WTC11 (cell line): ENCODE measurements around the gene DMBX1. TPM values are rescaled to one million over a fixed set of nuclear protein-coding genes. Genes with fewer than 3 reads are reported as not detected.

Experiments
- ATAC-seq: fragments of 200-7000 bp; cut with Tn5 transposase; 2 replicates; pipeline ENCODE4 v1.10.0; 2021; ENCODE audit warnings: mild to moderate bottlenecking, moderate library complexity
- CTCF ChIA-PET: fragments of 300-600 bp; sonication (Branson Sonifier 250); formaldehyde crosslinking; loops from one replicate; lab custom pipeline; 2021; ENCODE audit warnings: antibody characterized with exemption; lab: Charles Lee
- POLR2A ChIA-PET: fragments of 350-600 bp; sonication (Branson Sonifier 250); formaldehyde crosslinking; loops from one replicate; lab custom pipeline; 2021; ENCODE audit warnings: antibody characterized with exemption; lab: Charles Lee
- DNase-seq: peaks from one replicate; pipeline ENCODE4 v3.0.0; 2021; ENCODE audit warnings: low spot score
- H3K27ac Mint-ChIP-seq: 2 replicates; pipeline ENCODE4 v1.8.0; 2021; ENCODE audit warnings: mixed read lengths
- H3K27me3 Mint-ChIP-seq: 2 replicates; pipeline ENCODE4 v1.8.0; 2021; ENCODE audit warnings: low read depth, mild to moderate bottlenecking, moderate library complexity, mixed read lengths
- H3K36me3 Mint-ChIP-seq: 2 replicates; pipeline ENCODE4 v1.8.0; 2021; ENCODE audit warnings: mixed read lengths
- H3K4me1 Mint-ChIP-seq: 2 replicates; pipeline ENCODE4 v1.8.0; 2022; ENCODE audit warnings: mixed read lengths
- H3K4me3 Mint-ChIP-seq: 2 replicates; pipeline ENCODE4 v1.8.0; 2021; ENCODE audit warnings: mild to moderate bottlenecking, moderate library complexity, mixed read lengths
- H3K9me3 Mint-ChIP-seq: 2 replicates; pipeline ENCODE4 v1.8.0; 2021; ENCODE audit warnings: mixed read lengths
- ARID4B ChIP-seq: sonication (generic); formaldehyde crosslinking; IDR thresholded peaks from 2 replicates; pipeline ENCODE4 v1.8.0; 2023; ENCODE audit warnings: missing genetic modification reagents, mild to moderate bottlenecking, borderline replicate concordance
- ATF1 ChIP-seq: sonication (generic); formaldehyde crosslinking; IDR thresholded peaks from 2 replicates; pipeline ENCODE4 v1.8.1; 2023; ENCODE audit warnings: mild to moderate bottlenecking, moderate library complexity, missing genetic modification reagents
- CTCF ChIP-seq: fragments of 200-600 bp; IDR thresholded peaks from 2 replicates; pipeline ENCODE4 v1.8.0; 2022; ENCODE audit warnings: antibody characterized with exemption
- ELF4 ChIP-seq: sonication (generic); formaldehyde crosslinking; IDR thresholded peaks from 2 replicates; pipeline ENCODE4 v1.8.1; 2022; ENCODE audit warnings: low read depth, mild to moderate bottlenecking, moderate library complexity, missing genetic modification reagents
- ERG ChIP-seq: fragments of 250-450 bp; sonication (Bioruptor Pico); IDR thresholded peaks from 2 replicates; pipeline ENCODE4 v1.8.0; 2021; ENCODE audit warnings: mild to moderate bottlenecking
- ESRRA ChIP-seq: sonication (generic); formaldehyde crosslinking; IDR thresholded peaks from 2 replicates; pipeline ENCODE4 v1.8.1; 2022; ENCODE audit warnings: mild to moderate bottlenecking, missing genetic modification reagents, borderline replicate concordance
- FOXJ3 ChIP-seq: sonication (generic); formaldehyde crosslinking; IDR thresholded peaks from 2 replicates; pipeline ENCODE4 v1.9.0; 2021; ENCODE audit warnings: missing genetic modification reagents, mild to moderate bottlenecking, borderline replicate concordance
- GABPB1 ChIP-seq: sonication (generic); formaldehyde crosslinking; IDR thresholded peaks from 2 replicates; pipeline ENCODE4 v1.8.1; 2023; ENCODE audit warnings: mild to moderate bottlenecking, missing genetic modification reagents
- GRHL2 ChIP-seq: fragments of 250-450 bp; sonication (Bioruptor Pico); IDR thresholded peaks from 2 replicates; pipeline ENCODE4 v1.8.0; 2022; ENCODE audit warnings: mild to moderate bottlenecking, moderate library complexity; ENCODE audit not compliant: insufficient replicate concordance, severe bottlenecking
- IRF2 ChIP-seq: sonication (generic); formaldehyde crosslinking; IDR thresholded peaks from 2 replicates; pipeline ENCODE4 v1.8.0; 2022; ENCODE audit warnings: low read depth, missing genetic modification reagents, borderline replicate concordance
- JUN ChIP-seq: sonication (generic); formaldehyde crosslinking; IDR thresholded peaks from 2 replicates; pipeline ENCODE4 v1.8.0; 2023; ENCODE audit warnings: mild to moderate bottlenecking, missing genetic modification reagents
- MXD4 ChIP-seq: fragments of 250-450 bp; sonication (Bioruptor Pico); IDR thresholded peaks from 2 replicates; pipeline ENCODE4 v1.8.0; 2021; ENCODE audit warnings: mild to moderate bottlenecking, moderate library complexity, borderline replicate concordance
- NR1H2 ChIP-seq: sonication (generic); formaldehyde crosslinking; IDR thresholded peaks from 2 replicates; pipeline ENCODE4 v1.9.0; 2021; ENCODE audit warnings: mild to moderate bottlenecking, moderate library complexity, missing genetic modification reagents
- NR2C2 ChIP-seq: sonication (generic); formaldehyde crosslinking; IDR thresholded peaks from 2 replicates; pipeline ENCODE4 v1.8.0; 2022; ENCODE audit warnings: mild to moderate bottlenecking, missing genetic modification reagents
- SMAD3 ChIP-seq: sonication (generic); formaldehyde crosslinking; IDR thresholded peaks from 2 replicates; pipeline ENCODE4 v1.8.0; 2022; ENCODE audit warnings: missing genetic modification reagents, mild to moderate bottlenecking, borderline replicate concordance
- TEAD4 ChIP-seq: sonication (generic); formaldehyde crosslinking; IDR thresholded peaks from 2 replicates; pipeline ENCODE4 v1.8.0; 2022; ENCODE audit warnings: mild to moderate bottlenecking, missing genetic modification reagents
- USF2 ChIP-seq: sonication (generic); formaldehyde crosslinking; IDR thresholded peaks from 2 replicates; pipeline ENCODE4 v1.8.1; 2023; ENCODE audit warnings: mild to moderate bottlenecking, missing genetic modification reagents, moderate library complexity
- ZBTB43 ChIP-seq: sonication (generic); formaldehyde crosslinking; IDR thresholded peaks from 2 replicates; pipeline ENCODE4 v1.8.1; 2023; ENCODE audit warnings: mild to moderate bottlenecking, missing genetic modification reagents
- ZNF219 ChIP-seq: sonication (generic); formaldehyde crosslinking; IDR thresholded peaks from 2 replicates; pipeline ENCODE4 v1.8.0; 2023; ENCODE audit warnings: missing genetic modification reagents, mild to moderate bottlenecking, borderline replicate concordance
- ZNF317 ChIP-seq: sonication (generic); formaldehyde crosslinking; IDR thresholded peaks from 2 replicates; pipeline ENCODE4 v1.8.1; 2023; ENCODE audit warnings: low read depth, mild to moderate bottlenecking, moderate library complexity, missing genetic modification reagents, borderline replicate concordance
- ZNF416 ChIP-seq: fragments of 250-450 bp; sonication (Bioruptor Pico); IDR thresholded peaks from 2 replicates; pipeline ENCODE4 v1.9.0; 2021; ENCODE audit warnings: mild to moderate bottlenecking, inconsistent platforms
- total RNA-seq: library from RNA; stranded (reverse); gene quantifications from 3 replicates; pipeline ENCODE4 v1.2.3, GENCODE V29; 2021

DMBX1 gene
- total RNA-seq, 1 experiment from 2014 or later: 3.7 TPM

GRCh38 chr1:46522184-46522968 lies 32.7 kb downstream of the DMBX1 start:
- peaks cover 64% of the 10 kb centered on the region for H3K27me3 Mint-ChIP-seq
- no peak for DNase-seq
- H3K27ac Mint-ChIP-seq: no peak overlapping the region
- no peaks in the 10 kb centered on the region for H3K9me3 Mint-ChIP-seq
- TF ChIP-seq ARID4B (CRISPR knock-in tag) (no peak), TEAD4 (no peak), NR2C2 (CRISPR knock-in tag) (no peak), ZBTB43 (CRISPR knock-in tag) (no peak), SMAD3 (CRISPR knock-in tag) (no peak), IRF2 (CRISPR knock-in tag) (no peak), ATF1 (CRISPR knock-in tag) (no peak), ELF4 (no peak), ERG (CRISPR knock-in tag) (no peak), ZNF317 (CRISPR knock-in tag) (no peak)
- no peak for ATAC-seq
- ChIA-PET CTCF (interaction anchor here (0.9 to 4.2 kb wide), 11 partner anchors 11 to 116 kb away, joined by 3 to 31 read pairs (median 5); partner anchors contain the start of gene MKNK1), POLR2A (no interaction called here)
- no peak overlapping the region for H3K4me3 Mint-ChIP-seq
- no peaks in the 10 kb centered on the region for H3K36me3 Mint-ChIP-seq
- H3K4me1 Mint-ChIP-seq: peaks cover 71% of the 10 kb centered on the region

GRCh38 chr1:46522969-46523320 lies 33.3 kb downstream of the DMBX1 start:
- Mint-ChIP-seq H3K4me3 (no peak overlapping the region), H3K4me1 (peaks cover 71% of the 10 kb centered on the region), H3K9me3 (no peaks in the 10 kb centered on the region), H3K27me3 (peaks cover 67% of the 10 kb centered on the region), H3K27ac (no peak overlapping the region), H3K36me3 (no peaks in the 10 kb centered on the region)
- DNase-seq (no peak), ATAC-seq (no peak)
- ChIA-PET CTCF (interaction anchor here (1.3 to 4.2 kb wide), 8 partner anchors 10 to 116 kb away, joined by 3 to 31 read pairs (median 8); partner anchors contain the start of gene MKNK1), POLR2A (no interaction called here)
- TF ChIP-seq GABPB1: no peak
- no peak for TF ChIP-seq NR1H2 (CRISPR knock-in tag)
- TF ChIP-seq MXD4: no peak
- no peak for TF ChIP-seq USF2
- TF ChIP-seq ZNF219 (CRISPR knock-in tag): no peak
- no peak for TF ChIP-seq ZNF416 (CRISPR knock-in tag)
- no peak for TF ChIP-seq FOXJ3 (CRISPR knock-in tag)
- TF ChIP-seq CTCF: no peak
- TF ChIP-seq GRHL2 (CRISPR knock-in tag): no peak
- no peak for TF ChIP-seq JUN (CRISPR knock-in tag)
- no peak for TF ChIP-seq ESRRA (CRISPR knock-in tag)
